GM12873 (cell line): Measurements from ENCODE around the gene TMEM171.

ENCODE experiments used
- TF ChIP-seq, protein P1 (sequence below): IDR thresholded peaks from 2 replicates; pipeline ENCODE4 v1.5.1; 2012; ENCODE audit warnings: low read depth, mild to moderate bottlenecking, moderate library complexity, low read length, control low read depth; ENCODE audit not compliant: insufficient read depth; ENCODE audit errors: missing control alignments

TMEM171 gene

DNA sequence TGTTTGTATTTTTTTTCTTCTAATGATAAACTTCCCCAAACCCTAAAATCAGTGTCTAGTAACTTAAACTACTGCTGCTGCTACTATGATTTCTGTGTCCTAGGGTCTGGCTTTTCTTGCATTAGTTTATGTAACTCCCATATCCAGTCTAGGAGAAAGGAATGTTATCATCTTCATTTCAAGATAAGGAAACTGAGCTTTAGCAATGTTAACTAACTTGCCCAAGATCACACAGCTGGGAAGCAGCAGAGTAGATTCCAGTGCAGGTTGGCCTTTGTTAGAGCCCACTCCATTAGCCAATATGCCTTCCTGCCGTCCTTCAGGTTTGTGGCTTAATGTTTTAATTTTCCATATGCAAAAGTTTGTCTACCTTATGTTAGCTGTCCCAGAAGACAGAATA is 10.4 kb downstream of the TMEM171 start:
- TF ChIP-seq, protein P1, sequence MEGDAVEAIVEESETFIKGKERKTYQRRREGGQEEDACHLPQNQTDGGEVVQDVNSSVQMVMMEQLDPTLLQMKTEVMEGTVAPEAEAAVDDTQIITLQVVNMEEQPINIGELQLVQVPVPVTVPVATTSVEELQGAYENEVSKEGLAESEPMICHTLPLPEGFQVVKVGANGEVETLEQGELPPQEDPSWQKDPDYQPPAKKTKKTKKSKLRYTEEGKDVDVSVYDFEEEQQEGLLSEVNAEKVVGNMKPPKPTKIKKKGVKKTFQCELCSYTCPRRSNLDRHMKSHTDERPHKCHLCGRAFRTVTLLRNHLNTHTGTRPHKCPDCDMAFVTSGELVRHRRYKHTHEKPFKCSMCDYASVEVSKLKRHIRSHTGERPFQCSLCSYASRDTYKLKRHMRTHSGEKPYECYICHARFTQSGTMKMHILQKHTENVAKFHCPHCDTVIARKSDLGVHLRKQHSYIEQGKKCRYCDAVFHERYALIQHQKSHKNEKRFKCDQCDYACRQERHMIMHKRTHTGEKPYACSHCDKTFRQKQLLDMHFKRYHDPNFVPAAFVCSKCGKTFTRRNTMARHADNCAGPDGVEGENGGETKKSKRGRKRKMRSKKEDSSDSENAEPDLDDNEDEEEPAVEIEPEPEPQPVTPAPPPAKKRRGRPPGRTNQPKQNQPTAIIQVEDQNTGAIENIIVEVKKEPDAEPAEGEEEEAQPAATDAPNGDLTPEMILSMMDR, result no peak

DNA sequence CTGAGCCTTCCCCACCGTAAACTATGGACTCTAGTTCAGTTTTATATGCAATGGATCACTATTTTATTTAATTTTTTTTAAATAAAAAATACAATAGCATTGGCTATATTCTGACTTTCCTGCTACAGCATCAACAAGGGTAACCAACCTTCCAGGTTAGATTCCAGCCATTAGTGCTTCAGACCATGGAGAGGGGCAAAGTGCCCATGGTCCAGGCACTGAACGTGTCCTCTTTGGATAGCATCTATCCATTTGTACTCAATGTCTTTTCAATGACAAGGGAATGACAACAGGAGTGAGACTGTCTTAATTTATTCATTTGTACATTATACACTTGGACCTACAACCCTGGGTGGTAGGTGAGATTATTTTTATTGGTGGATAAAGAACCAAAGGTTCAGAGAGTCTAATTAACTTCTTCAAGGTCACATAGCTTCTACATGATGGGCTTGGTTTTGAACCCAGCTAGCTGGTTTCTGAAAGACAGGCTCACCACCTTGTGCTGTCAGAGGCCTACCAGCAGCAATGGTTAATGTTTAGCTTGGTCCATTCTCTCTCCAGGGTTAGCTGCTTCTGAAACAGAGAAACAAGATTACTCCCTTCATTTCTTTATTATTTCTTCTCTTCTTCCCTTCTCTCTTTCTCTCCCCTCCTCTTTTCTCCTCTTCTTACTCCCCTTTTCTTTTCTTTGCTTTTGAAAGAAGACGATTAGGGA is 11.5 kb downstream of the TMEM171 start:
- TF ChIP-seq, protein P1, result no peak

DNA sequence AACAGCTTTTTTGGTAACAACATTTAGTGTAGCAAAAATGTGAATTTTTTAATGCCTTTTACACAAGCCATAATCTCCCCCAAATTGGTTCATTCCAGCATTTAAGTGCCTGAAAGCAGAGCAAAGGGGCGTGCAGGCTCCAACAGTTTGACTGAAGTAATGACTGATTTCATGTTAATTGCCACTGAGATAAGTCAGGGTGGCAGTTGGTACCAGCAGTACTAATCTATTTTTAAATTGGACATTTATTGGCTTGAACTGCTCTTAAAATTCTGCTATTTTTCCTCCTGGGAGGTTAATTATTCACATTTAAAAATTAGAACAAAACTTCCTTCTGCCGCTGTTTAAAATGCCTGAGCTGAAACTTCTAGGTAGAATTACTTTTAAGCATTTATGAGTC is 12.4 kb downstream of the TMEM171 start:
- TF ChIP-seq, protein P1, result no peak

DNA sequence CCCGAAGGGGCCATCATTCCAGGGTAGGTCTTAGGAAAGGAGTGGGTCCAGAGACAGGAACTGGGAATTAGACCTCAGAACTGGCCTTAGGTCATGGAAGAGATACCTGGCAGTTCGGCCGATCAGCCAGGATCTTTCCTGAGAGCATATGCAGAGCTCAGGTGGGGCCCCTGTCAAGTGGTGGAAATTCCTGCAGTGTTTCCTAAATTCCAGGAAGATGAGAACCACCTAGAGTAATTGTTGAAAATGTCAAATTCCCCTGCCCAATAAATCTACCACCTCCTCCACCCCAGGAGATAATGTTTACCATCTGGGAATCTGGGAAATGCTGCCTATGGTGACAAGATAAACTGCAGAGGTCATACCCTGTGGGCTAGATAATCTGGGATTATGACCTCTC is 14.6 kb downstream of the TMEM171 start:
- TF ChIP-seq, protein P1, result no peak

DNA sequence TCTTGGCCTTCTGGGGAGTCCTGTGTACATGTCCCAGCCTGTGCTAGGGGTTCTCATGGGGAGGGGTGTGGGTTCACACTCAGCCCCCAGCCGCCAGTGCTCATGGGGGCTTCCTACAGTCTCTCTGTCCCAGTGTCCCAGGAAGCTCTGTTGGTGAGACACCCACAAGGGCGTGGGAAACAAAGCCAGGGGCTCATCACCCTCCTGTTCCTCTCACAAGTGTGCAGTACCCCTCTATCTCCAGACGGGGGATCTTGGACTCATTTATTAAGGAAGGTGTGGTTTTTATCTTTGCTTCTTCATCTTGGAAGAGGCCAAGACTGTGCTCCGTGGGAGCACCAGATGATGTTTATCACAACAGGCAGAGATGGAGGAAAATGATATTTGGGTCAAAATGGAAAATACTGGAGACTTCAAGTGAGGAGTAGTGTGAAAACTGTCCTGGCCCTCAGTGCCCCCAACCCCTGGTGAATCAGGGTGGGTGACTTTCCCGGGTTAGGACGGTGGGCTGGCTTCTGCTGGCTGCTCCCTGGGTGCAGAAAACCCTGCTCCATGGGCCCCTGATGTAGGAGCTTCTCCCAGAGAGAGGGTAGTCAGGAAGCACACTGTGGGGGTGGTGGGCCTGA is 15.2 kb downstream of the TMEM171 start:
- TF ChIP-seq, protein P1, result peak; percentile 34

DNA sequence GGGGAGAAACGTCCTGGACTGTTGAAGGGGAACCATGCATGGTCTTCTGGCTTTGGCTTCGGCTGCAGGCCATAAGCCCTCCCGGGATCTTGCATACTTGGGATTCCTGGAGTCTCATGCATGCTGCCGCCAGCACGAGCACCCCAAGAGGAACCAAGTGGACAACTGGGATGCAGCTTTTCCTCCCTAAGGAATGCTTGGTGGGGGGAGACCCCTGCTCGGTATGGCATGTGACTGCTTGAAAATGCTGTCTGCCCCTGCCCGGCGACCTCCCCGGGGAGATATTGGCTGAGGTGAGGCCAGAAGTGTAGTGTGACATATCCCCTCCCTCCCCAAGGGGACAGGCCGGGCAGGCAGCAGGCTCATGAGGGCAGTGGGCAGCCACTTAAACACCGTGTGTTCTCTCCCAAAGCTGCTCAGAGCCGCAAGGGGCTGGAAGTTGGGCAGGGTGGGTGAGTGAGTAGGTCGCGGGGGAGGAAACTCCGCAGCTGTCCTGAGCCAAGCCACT is 15.7 kb downstream of the TMEM171 start:
- TF ChIP-seq, protein P1, result no peak

DNA sequence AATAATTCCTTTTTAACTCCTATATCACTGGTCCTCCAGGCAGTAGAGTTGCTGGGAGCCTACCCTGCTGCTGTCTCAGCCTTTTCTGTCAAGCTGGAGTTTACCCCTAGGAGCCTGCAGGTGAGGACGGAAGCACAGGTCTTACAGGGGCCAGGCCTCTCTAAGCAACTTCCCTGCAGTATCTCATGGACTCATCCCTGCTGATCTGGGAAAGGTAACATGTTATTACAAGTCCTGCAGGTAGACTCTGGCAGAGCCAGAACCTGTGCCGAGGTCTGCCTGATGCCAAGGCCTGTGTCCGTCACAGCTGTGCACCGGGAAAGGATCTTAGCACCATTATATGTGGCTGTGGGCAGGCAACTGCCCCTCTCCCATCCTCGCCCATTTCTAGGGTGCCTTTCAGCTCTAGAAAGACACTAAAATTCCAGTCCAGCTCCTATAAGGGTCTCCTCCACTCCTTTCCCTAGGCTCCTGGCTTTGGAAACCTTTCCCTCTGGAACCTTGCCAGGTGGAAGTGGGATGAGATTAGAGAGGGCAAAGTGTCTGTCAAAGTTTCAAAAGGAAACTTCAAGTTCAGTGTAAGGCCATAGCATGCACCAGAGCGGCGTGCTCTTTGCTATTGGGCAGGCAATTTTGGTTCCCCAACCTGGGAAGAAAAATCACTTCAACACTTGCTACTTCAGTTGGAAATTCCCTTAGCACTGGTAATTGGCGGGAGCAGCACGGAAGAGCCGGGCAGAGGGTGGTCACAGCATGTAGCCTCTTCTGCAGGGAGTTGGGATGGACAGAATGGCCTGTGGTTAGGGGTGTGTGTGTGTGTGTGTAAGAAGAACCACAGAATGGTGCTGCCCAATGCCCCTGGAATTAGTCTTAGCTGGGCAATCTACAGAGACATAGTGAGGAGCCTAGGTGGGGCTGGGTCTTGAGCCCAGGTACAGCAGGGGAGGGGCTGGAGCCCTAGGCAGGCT is 17.5 kb downstream of the TMEM171 start:
- TF ChIP-seq, protein P1, result no peak
